ENCODE measurements around the gene COL7A1. TPM values are rescaled to one million over a fixed set of nuclear protein-coding genes. Genes with fewer than 3 reads are reported as not detected.
A peak's percentile ranks its signal among the peaks of the same experiment; 100 is the strongest.

Gene COL7A1
- total and polyA plus RNA-seq, 2 of the 13 experiments (the other 11 are each of a cell fraction or from before 2014, with no cell fraction given) = 2.7 to 11.7 TPM

GRCh38 chr3:48565591-48566400, 29.3 kb downstream of the COL7A1 start:
- Histone ChIP-seq H3K9me3 (ENCODE audit: low read length) (no peaks in the 10 kb centered on the region), H3K27ac (ENCODE audit: extremely low read length, insufficient read depth, low read length) (no peak overlapping the region), H3K4me2 (ENCODE audit: low read depth, low read length) (no peak overlapping the region), H3K36me3 (replicated peaks in 1 of 2; ENCODE audit: control insufficient read depth in 1 of 2, insufficient read depth in 2 of 2, low read length in 2 of 2) (no peaks in the 10 kb centered on the region), H3K79me2 (ENCODE audit: insufficient read depth, low read length) (no peaks in the 10 kb centered on the region), H4K20me1 (ENCODE audit: insufficient read depth, low read length) (no peaks in the 10 kb centered on the region), H3K27me3 (ENCODE audit: control insufficient read depth in 1 of 2, insufficient read depth in 2 of 2, low read length in 2 of 2) (no peaks in the 10 kb centered on the region), H2AFZ (ENCODE audit: low read length) (no peak overlapping the region), H3K4me3 (replicated peaks in 1 of 3; ENCODE audit: insufficient read depth in 1 of 3, low read depth in 2 of 3, low read length in 3 of 3) (no peak overlapping the region), H3K9ac (ENCODE audit: insufficient read depth, low read depth, low read length) (no peak overlapping the region), H3K4me1 (ENCODE audit: insufficient read depth, low read length) (peaks cover 91% of the 10 kb centered on the region)
- CTCF ChIA-PET (ENCODE audit: low intra/inter-chr PET ratio, low total read pairs) = no interaction called here
- 65% methylated on average over 4 of the region's 7 CpGs for WGBS (ENCODE audit: low lambda C conversion rate)
- BruUV-seq (replicated peaks) = no TSS peak
- no peak for ATAC-seq
- intact Hi-C loops (cut with micrococcal nuclease; ENCODE audit: unreplicated experiment) = no loop called here
- FAIRE-seq = no peak
- in situ Hi-C loops (cut with HindIII; ENCODE audit: extremely low pct_ligation_motif_present, low pct_unique_long_range_greater_than_20kb) = no loop called here
- no peak for TF ChIP-seq NR2F6 (IDR thresholded peaks at IDR 0.05)
- no peak for TF ChIP-seq NR2F6 (CRISPR knock-in tag; IDR thresholded peaks at IDR 0.05)
- TF ChIP-seq MNT (IDR thresholded peaks at IDR 0.05) = peak; percentile 79
- TF ChIP-seq HMGA1 (CRISPR knock-in tag; conservative IDR thresholded peaks at IDR 0.05) = no peak
- no peak for TF ChIP-seq MAX (IDR thresholded peaks at IDR 0.05)
- TF ChIP-seq MAFK (conservative IDR thresholded peaks at IDR 0.05 in 1 of 2, IDR thresholded peaks at IDR 0.05 in 1 of 2; ENCODE audit: low read length in 2 of 2) = 0 out of 4 replicates have a peak, but pooled peaks have one; percentile 18 to 22
- peak; percentile 51; the same call in 1 of the 2 replicates for TF ChIP-seq FOSL2 (CRISPR knock-in tag; IDR thresholded peaks at IDR 0.05)
- TF ChIP-seq, protein P1, sequence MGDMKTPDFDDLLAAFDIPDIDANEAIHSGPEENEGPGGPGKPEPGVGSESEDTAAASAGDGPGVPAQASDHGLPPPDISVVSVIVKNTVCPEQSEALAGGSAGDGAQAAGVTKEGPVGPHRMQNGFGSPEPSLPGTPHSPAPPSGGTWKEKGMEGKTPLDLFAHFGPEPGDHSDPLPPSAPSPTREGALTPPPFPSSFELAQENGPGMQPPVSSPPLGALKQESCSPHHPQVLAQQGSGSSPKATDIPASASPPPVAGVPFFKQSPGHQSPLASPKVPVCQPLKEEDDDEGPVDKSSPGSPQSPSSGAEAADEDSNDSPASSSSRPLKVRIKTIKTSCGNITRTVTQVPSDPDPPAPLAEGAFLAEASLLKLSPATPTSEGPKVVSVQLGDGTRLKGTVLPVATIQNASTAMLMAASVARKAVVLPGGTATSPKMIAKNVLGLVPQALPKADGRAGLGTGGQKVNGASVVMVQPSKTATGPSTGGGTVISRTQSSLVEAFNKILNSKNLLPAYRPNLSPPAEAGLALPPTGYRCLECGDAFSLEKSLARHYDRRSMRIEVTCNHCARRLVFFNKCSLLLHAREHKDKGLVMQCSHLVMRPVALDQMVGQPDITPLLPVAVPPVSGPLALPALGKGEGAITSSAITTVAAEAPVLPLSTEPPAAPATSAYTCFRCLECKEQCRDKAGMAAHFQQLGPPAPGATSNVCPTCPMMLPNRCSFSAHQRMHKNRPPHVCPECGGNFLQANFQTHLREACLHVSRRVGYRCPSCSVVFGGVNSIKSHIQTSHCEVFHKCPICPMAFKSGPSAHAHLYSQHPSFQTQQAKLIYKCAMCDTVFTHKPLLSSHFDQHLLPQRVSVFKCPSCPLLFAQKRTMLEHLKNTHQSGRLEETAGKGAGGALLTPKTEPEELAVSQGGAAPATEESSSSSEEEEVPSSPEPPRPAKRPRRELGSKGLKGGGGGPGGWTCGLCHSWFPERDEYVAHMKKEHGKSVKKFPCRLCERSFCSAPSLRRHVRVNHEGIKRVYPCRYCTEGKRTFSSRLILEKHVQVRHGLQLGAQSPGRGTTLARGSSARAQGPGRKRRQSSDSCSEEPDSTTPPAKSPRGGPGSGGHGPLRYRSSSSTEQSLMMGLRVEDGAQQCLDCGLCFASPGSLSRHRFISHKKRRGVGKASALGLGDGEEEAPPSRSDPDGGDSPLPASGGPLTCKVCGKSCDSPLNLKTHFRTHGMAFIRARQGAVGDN (CRISPR knock-in tag; IDR thresholded peaks at IDR 0.05) = peak; percentile 49
- TF ChIP-seq TMF1 (CRISPR knock-in tag; IDR thresholded peaks at IDR 0.05; ENCODE audit: low read depth) = no peak
- TF ChIP-seq KDM5B (CRISPR knock-in tag; IDR thresholded peaks at IDR 0.05; ENCODE audit: borderline replicate concordance) = no peak
- no peak for TF ChIP-seq ZNF563 (CRISPR knock-in tag; IDR thresholded peaks at IDR 0.05)
- DNase-seq (ENCODE audit: low spot score) = no peak
- POLR2A ChIA-PET = interaction anchor here (1.7 kb wide), 1 partner anchor 92 kb away, joined by 3 read pairs; no protein-coding TSS in a partner anchor

Data from HepG2 (cell line).